Cardiac muscle cell (in vitro differentiated cells and primary cell): Measurements from ENCODE around the gene TNFAIP8L3. TPM values are rescaled to one million over a fixed set of nuclear protein-coding genes. Genes with fewer than 3 reads are reported as not detected.
"Not testable (repeated sequence)": the region's sequence is repeated elsewhere in the genome, so short reads cannot be mapped to it uniquely, and the experiment has no call there.

Experiments used
- DNase-seq, 2 donors: peaks; one replicate each; pipeline versions ENCODE4 v3.0.0 to v3.0.0-alpha.2; 2010 to 2017; ENCODE audit warnings: low read depth in 1 of 2, low spot score in 1 of 2
- H3K27ac ChIP-seq: fragments of 200-600 bp; sonication (generic); 2 replicates; pipeline ENCODE4 v1.5.1; 2016
- H3K27me3 ChIP-seq: fragments of 200-600 bp; sonication (generic); 2 replicates; pipeline ENCODE4 v1.6.0; 2016; ENCODE audit warnings: control low read depth
- H3K36me3 ChIP-seq: fragments of 200-600 bp; sonication (generic); 2 replicates; pipeline ENCODE4 v1.5.1; 2016; ENCODE audit warnings: control low read depth
- H3K4me1 ChIP-seq: fragments of 200-600 bp; sonication (generic); 2 replicates; pipeline ENCODE4 v1.8.1; 2017; ENCODE audit warnings: low read depth, mild to moderate bottlenecking, mixed run types
- H3K4me3 ChIP-seq: fragments of 200-600 bp; sonication (generic); 2 replicates; pipeline ENCODE4 v1.5.1; 2016; ENCODE audit warnings: mild to moderate bottlenecking
- H3K9me3 ChIP-seq: fragments of 200-600 bp; sonication (generic); 2 replicates; pipeline ENCODE4 v1.5.1; 2017; ENCODE audit warnings: low read depth, mild to moderate bottlenecking, control low read depth
- CTCF ChIP-seq: IDR thresholded peaks from 2 replicates; pipeline ENCODE4 v1.5.1; 2012; ENCODE audit warnings: low read depth, mild to moderate bottlenecking, low read length
- polyA plus RNA-seq: library from polyadenylated mRNA; unstranded; fragments of >200 nt; fragmentation: Nextera tagmentation; extraction: Ambion mirVana; gene quantifications from 2 replicates; pipeline ENCODE4 v1.2.1, GENCODE V29; 2016
- total RNA-seq: library from RNA; depleted of rRNA; stranded (reverse); fragments of >200 nt; gene quantifications from 2 replicates; pipeline ENCODE4 v1.2.3, GENCODE V29; 2016

The TNFAIP8L3 gene
- total and polyA plus RNA-seq, 2 experiments from 2014 or later = not detected

GRCh38 chr15:51131596-51132290, 37.0 kb upstream of the TNFAIP8L3 start:
- H3K4me3 ChIP-seq = no peak overlapping the region
- TF ChIP-seq CTCF = no peak
- DNase-seq = no peak
- no peaks in the 10 kb centered on the region for H3K36me3 ChIP-seq
- no peaks in the 10 kb centered on the region for H3K4me1 ChIP-seq
- no peaks in the 10 kb centered on the region for H3K27me3 ChIP-seq
- no peaks in the 10 kb centered on the region for H3K9me3 ChIP-seq
- no peak overlapping the region for H3K27ac ChIP-seq

DNA sequence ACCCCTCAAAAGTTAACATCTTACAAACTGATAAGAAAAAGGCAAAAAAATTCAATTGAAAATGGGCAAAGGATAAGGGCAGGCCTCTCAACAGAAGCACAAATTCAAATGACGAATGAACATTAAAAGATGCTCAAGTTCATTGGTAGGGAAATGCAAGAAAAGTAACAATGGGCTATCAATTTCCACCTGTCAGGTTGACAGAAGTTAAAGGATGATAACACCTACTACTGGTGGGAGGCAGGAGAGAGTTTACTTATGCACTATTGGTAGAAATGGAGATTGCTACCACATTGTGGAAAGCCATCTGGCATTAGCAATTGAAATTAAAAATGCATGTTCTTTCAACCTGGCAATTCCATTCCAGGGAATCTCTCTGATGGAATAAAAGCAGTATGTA, 35.6 kb upstream of the TNFAIP8L3 start:
- DNase-seq = no peak
- Histone ChIP-seq H3K4me1 (no peaks in the 10 kb centered on the region), H3K27ac (no peak overlapping the region), H3K27me3 (no peaks in the 10 kb centered on the region), H3K9me3 (no peaks in the 10 kb centered on the region), H3K36me3 (no peaks in the 10 kb centered on the region), H3K4me3 (no peak overlapping the region)
- TF ChIP-seq CTCF = no peak

DNA sequence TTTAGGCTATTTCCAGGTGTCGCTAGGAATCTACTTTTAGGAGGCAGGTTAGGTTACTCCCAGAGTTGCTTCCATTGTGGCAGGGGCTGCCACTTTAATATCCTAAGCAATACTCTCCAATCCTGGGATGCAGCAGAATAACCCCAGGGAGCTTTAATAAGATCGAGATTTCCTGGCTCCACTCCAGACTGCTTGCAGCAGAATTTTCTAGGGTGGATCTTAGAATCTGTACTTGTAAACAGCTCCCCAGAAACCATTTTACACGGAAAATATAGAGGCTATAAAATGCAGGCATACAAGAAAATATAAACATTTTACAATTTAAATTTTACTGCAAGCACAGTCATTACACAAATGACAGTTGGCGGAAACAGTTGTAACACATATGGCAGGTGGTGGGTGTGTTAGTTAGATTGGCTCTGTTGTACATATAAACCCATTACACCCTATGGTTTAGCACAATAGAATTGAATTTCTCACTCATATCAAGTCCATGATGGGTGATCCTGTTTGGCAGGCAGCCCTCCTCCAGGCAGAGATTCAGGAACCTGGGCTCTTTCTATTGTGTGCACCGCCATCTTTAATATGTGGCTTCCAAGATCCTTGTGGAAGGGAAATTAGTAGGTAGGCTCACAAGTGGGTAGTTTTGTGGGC, 35.0 kb upstream of the TNFAIP8L3 start:
- H3K27ac ChIP-seq = no peak overlapping the region

DNA sequence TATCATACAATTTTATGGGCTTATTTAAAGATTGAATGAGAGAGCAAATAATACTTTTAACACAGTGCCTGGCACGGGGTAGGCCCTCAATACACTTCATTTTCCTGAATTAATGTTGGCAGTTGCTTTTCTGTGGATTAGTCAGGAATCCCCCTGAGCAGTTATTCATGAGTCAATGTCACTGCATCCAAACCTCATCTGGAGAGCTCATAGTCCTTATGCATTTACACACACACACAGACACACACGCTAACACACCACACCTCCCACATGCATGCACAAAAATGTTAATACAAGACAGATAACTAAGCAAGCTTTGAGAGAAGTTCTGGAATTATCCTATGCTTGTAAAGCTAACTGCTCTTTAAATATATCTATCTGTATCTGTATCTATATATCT, 34.0 kb upstream of the TNFAIP8L3 start:
- Histone ChIP-seq H3K36me3 (no peaks in the 10 kb centered on the region), H3K27ac (no peak overlapping the region), H3K9me3 (no peaks in the 10 kb centered on the region), H3K4me1 (no peaks in the 10 kb centered on the region), H3K4me3 (no peak overlapping the region), H3K27me3 (no peaks in the 10 kb centered on the region)
- no peak for TF ChIP-seq CTCF
- DNase-seq = no peak

More for the DNA sequence above, 35.0 kb upstream of the TNFAIP8L3 start:
- no peaks in the 10 kb centered on the region for H3K9me3 ChIP-seq
- no peak overlapping the region for H3K4me3 ChIP-seq
- DNase-seq = no peak
- H3K27me3 ChIP-seq = no peaks in the 10 kb centered on the region
- no peaks in the 10 kb centered on the region for H3K4me1 ChIP-seq
- no peak for TF ChIP-seq CTCF
- H3K36me3 ChIP-seq = no peaks in the 10 kb centered on the region

DNA sequence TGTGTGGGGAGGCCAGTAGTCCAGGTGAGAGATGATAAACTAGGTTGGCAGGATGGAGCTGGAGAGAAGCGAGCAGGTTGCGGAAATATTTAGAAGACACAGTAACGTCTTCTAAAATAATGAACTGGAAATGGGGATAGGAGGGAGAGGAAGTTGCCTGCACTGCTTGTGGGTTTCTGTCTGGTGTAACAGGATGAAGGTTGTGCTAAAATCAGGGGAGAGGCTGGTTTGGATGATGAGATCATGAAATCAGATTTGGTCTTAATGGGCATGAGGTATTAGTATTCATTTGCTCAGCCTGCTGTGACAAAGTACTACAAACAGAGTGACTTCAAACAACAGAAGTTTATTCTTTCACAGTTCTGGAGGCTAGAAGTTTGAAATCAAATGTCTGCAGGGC, 32.1 kb upstream of the TNFAIP8L3 start:
- no peak overlapping the region for H3K27ac ChIP-seq
- H3K4me1 ChIP-seq = no peaks in the 10 kb centered on the region
- H3K9me3 ChIP-seq = no peaks in the 10 kb centered on the region
- no peaks in the 10 kb centered on the region for H3K36me3 ChIP-seq
- no peaks in the 10 kb centered on the region for H3K27me3 ChIP-seq
- TF ChIP-seq CTCF = no peak
- no peak overlapping the region for H3K4me3 ChIP-seq
- DNase-seq = no peak

- H3K36me3 ChIP-seq, H3K27me3 ChIP-seq, H3K4me1 ChIP-seq, H3K9me3 ChIP-seq, DNase-seq, H3K27ac ChIP-seq, H3K4me3 ChIP-seq: not testable (repeated sequence)
These were observed 28.3 kb upstream of the TNFAIP8L3 start for GRCh38 chr15:51123002-51123401.
